HEK293 (cell line): ENCODE measurements around the gene KARS1.

ENCODE experiments used
- CTCF ChIP-seq: fragments of 450-650 bp; formaldehyde crosslinking; IDR thresholded peaks from 2 replicates; pipeline ENCODE4 v1.5.1; 2016; ENCODE audit warnings: missing biosample characterization, missing genetic modification characterization
- GLI2 ChIP-seq: fragments of 450-650 bp; formaldehyde crosslinking; IDR thresholded peaks from 2 replicates; pipeline ENCODE4; 2017; ENCODE audit warnings: missing biosample characterization, missing genetic modification characterization, low read depth, borderline replicate concordance
- HIC1 ChIP-seq: fragments of 450-650 bp; formaldehyde crosslinking; IDR thresholded peaks from 2 replicates; pipeline ENCODE4 v1.5.1; 2016; ENCODE audit warnings: missing biosample characterization, missing genetic modification characterization
- HOXD13 ChIP-seq: sonication (generic); formaldehyde crosslinking; IDR thresholded peaks from 2 replicates; pipeline ENCODE4 v1.8.0; 2022; ENCODE audit warnings: missing genetic modification reagents, borderline replicate concordance
- KLF1 ChIP-seq: fragments of 450-650 bp; formaldehyde crosslinking; IDR thresholded peaks from 2 replicates; pipeline ENCODE4 v1.5.1; 2016; ENCODE audit warnings: missing biosample characterization, missing genetic modification characterization
- SCRT2 ChIP-seq: fragments of 450-650 bp; formaldehyde crosslinking; IDR thresholded peaks from 2 replicates; pipeline ENCODE4 v1.5.1; 2016; ENCODE audit warnings: missing biosample characterization, missing genetic modification characterization
- SP2 ChIP-seq: fragments of 450-650 bp; formaldehyde crosslinking; IDR thresholded peaks from 2 replicates; pipeline ENCODE4 v1.5.1; 2016; ENCODE audit warnings: missing biosample characterization, missing genetic modification characterization
- ZBTB10 ChIP-seq: fragments of 450-650 bp; formaldehyde crosslinking; IDR thresholded peaks from 2 replicates; pipeline ENCODE4 v1.5.1; 2016; ENCODE audit warnings: missing biosample characterization, missing genetic modification characterization
- ZEB2 ChIP-seq: fragments of 450-650 bp; formaldehyde crosslinking; IDR thresholded peaks from 2 replicates; pipeline ENCODE4 v1.5.1; 2016; ENCODE audit warnings: missing biosample characterization, missing genetic modification characterization
- ZFP69B ChIP-seq: fragments of 450-650 bp; formaldehyde crosslinking; IDR thresholded peaks from 2 replicates; pipeline ENCODE4 v1.5.1; 2016; ENCODE audit warnings: missing biosample characterization, missing genetic modification characterization
- ZNF146 ChIP-seq: fragments of 450-650 bp; formaldehyde crosslinking; IDR thresholded peaks from 2 replicates; pipeline ENCODE4 v1.5.1; 2016; ENCODE audit warnings: missing biosample characterization, missing genetic modification characterization
- ZNF2 ChIP-seq: fragments of 450-650 bp; formaldehyde crosslinking; IDR thresholded peaks from 2 replicates; pipeline ENCODE4 v1.5.1; 2016; ENCODE audit warnings: missing biosample characterization, missing genetic modification characterization
- ZNF239 ChIP-seq: fragments of 450-650 bp; formaldehyde crosslinking; IDR thresholded peaks from 2 replicates; pipeline ENCODE4 v1.5.1; 2016; ENCODE audit warnings: missing biosample characterization, missing genetic modification characterization
- ZNF404 ChIP-seq: fragments of 450-650 bp; formaldehyde crosslinking; IDR thresholded peaks from 2 replicates; pipeline ENCODE4 v1.5.1; 2017; ENCODE audit warnings: missing biosample characterization, missing genetic modification characterization
- ZNF426 ChIP-seq: fragments of 450-650 bp; formaldehyde crosslinking; IDR thresholded peaks from 2 replicates; pipeline ENCODE4 v1.5.1; 2017; ENCODE audit warnings: missing biosample characterization, missing genetic modification characterization, mild to moderate bottlenecking, inconsistent platforms, moderate library complexity
- ZNF433 ChIP-seq: fragments of 450-650 bp; formaldehyde crosslinking; IDR thresholded peaks from 2 replicates; pipeline ENCODE4 v1.5.1; 2016; ENCODE audit warnings: missing biosample characterization, missing genetic modification characterization, low read depth
- ZNF488 ChIP-seq: fragments of 450-650 bp; formaldehyde crosslinking; IDR thresholded peaks from 2 replicates; pipeline ENCODE4 v1.5.1; 2016; ENCODE audit warnings: missing biosample characterization, missing genetic modification characterization
- ZNF558 ChIP-seq: fragments of 450-650 bp; formaldehyde crosslinking; IDR thresholded peaks from 2 replicates; pipeline ENCODE4 v1.5.1; 2016; ENCODE audit warnings: missing biosample characterization, missing genetic modification characterization
- ZNF600 ChIP-seq: fragments of 450-650 bp; formaldehyde crosslinking; IDR thresholded peaks from 2 replicates; pipeline ENCODE4 v1.5.1; 2016; ENCODE audit warnings: missing biosample characterization, missing genetic modification characterization
- ZNF623 ChIP-seq: fragments of 450-650 bp; formaldehyde crosslinking; IDR thresholded peaks from 2 replicates; pipeline ENCODE4 v1.5.1; 2016; ENCODE audit warnings: missing biosample characterization, missing genetic modification characterization
- ZNF645 ChIP-seq: fragments of 450-650 bp; formaldehyde crosslinking; IDR thresholded peaks from 2 replicates; pipeline ENCODE4; 2016; ENCODE audit warnings: missing biosample characterization, missing genetic modification characterization
- ZNF76 ChIP-seq: fragments of 450-650 bp; formaldehyde crosslinking; IDR thresholded peaks from 2 replicates; pipeline ENCODE4; 2016; ENCODE audit warnings: low read depth, missing biosample characterization, missing genetic modification characterization, borderline replicate concordance
- ZNF830 ChIP-seq: fragments of 450-650 bp; IDR thresholded peaks from 2 replicates; pipeline ENCODE4 v1.5.0; 2018; ENCODE audit warnings: missing biosample characterization, missing genetic modification characterization, low read depth, mild to moderate bottlenecking, moderate library complexity
- TF ChIP-seq, protein P1 (sequence below): fragments of 450-650 bp; formaldehyde crosslinking; IDR thresholded peaks from 2 replicates; pipeline ENCODE4 v1.5.1; 2016; ENCODE audit warnings: missing biosample characterization, missing genetic modification characterization
- TF ChIP-seq, protein P2 (sequence below): IDR thresholded peaks from 2 replicates; pipeline ENCODE4 v1.6.1; 2011; ENCODE audit warnings: mild to moderate bottlenecking, low read depth, low read length, borderline replicate concordance
- TF ChIP-seq, protein P3 (sequence below): fragments of 450-650 bp; formaldehyde crosslinking; IDR thresholded peaks from 2 replicates; pipeline ENCODE4 v1.5.1; 2017; ENCODE audit warnings: missing biosample characterization, missing genetic modification characterization

The KARS1 gene

DNA sequence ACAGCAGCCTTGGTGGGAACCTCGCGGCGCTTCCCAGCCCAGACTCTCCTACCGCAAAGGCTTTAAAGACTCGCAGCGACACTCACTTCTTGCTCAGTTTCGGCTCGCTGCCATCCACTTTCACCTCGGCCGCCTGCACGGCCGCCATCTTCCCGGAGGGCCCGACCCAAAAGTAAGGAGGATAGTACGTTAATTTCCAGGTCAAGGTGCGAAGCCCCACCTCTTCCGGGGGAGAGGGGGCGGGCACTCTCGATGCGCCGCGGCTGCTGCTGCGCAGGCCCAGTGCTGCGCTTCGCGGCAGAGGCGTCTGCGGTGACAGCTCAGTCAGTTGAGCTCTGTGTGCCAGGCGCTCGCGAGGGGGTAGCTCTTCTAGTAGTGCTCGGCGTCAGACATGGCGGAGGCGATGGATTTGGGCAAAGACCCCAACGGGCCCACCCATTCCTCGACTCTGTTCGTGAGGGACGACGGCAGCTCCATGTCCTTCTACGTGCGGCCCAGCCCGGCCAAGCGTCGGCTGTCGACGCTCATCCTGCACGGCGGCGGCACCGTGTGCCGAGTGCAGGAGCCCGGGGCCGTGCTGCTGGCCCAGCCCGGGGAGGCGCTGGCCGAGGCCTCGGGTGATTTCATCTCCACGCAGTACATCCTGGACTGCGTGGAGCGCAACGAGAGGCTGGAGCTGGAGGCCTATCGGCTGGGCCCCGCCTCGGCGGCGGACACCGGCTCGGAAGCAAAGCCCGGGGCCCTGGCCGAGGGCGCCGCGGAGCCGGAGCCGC, at the start of gene KARS1, which contains the start of gene TERF2IP (continued):
- TF ChIP-seq ZNF488 (tag by site-specific recombination): no peak
- TF ChIP-seq ZNF239 (tag by site-specific recombination): no peak
- no peak for TF ChIP-seq ZNF645 (tag by site-specific recombination)
- peak; percentile 37; the same call in 1 of the 2 replicates for TF ChIP-seq KLF1 (tag by site-specific recombination)
- peak; percentile 39; the same call in 1 of the 2 replicates for TF ChIP-seq ZNF600 (tag by site-specific recombination)
- TF ChIP-seq HOXD13 (CRISPR knock-in tag): no peak
- TF ChIP-seq GLI2 (tag by site-specific recombination): no peak
- TF ChIP-seq, protein P1, sequence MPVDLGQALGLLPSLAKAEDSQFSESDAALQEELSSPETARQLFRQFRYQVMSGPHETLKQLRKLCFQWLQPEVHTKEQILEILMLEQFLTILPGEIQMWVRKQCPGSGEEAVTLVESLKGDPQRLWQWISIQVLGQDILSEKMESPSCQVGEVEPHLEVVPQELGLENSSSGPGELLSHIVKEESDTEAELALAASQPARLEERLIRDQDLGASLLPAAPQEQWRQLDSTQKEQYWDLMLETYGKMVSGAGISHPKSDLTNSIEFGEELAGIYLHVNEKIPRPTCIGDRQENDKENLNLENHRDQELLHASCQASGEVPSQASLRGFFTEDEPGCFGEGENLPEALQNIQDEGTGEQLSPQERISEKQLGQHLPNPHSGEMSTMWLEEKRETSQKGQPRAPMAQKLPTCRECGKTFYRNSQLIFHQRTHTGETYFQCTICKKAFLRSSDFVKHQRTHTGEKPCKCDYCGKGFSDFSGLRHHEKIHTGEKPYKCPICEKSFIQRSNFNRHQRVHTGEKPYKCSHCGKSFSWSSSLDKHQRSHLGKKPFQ (tag by site-specific recombination): no peak
- no peak for TF ChIP-seq ZNF433 (tag by site-specific recombination)
- TF ChIP-seq ZEB2: peak; percentile 71
- no peak for TF ChIP-seq ZNF2 (tag by site-specific recombination)
- no peak for TF ChIP-seq HIC1 (tag by site-specific recombination)
- TF ChIP-seq ZNF623: no peak
- TF ChIP-seq ZBTB10 (tag by site-specific recombination): no peak
- no peak for TF ChIP-seq ZNF830
- TF ChIP-seq ZNF76 (tag by site-specific recombination): peak; percentile 68; the same call in 1 of the 2 replicates
- TF ChIP-seq, protein P2, sequence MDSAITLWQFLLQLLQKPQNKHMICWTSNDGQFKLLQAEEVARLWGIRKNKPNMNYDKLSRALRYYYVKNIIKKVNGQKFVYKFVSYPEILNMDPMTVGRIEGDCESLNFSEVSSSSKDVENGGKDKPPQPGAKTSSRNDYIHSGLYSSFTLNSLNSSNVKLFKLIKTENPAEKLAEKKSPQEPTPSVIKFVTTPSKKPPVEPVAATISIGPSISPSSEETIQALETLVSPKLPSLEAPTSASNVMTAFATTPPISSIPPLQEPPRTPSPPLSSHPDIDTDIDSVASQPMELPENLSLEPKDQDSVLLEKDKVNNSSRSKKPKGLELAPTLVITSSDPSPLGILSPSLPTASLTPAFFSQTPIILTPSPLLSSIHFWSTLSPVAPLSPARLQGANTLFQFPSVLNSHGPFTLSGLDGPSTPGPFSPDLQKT: no peak
- no peak for TF ChIP-seq CTCF
- TF ChIP-seq, protein P3, sequence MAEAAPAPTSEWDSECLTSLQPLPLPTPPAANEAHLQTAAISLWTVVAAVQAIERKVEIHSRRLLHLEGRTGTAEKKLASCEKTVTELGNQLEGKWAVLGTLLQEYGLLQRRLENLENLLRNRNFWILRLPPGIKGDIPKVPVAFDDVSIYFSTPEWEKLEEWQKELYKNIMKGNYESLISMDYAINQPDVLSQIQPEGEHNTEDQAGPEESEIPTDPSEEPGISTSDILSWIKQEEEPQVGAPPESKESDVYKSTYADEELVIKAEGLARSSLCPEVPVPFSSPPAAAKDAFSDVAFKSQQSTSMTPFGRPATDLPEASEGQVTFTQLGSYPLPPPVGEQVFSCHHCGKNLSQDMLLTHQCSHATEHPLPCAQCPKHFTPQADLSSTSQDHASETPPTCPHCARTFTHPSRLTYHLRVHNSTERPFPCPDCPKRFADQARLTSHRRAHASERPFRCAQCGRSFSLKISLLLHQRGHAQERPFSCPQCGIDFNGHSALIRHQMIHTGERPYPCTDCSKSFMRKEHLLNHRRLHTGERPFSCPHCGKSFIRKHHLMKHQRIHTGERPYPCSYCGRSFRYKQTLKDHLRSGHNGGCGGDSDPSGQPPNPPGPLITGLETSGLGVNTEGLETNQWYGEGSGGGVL (tag by site-specific recombination): no peak
- no peak for TF ChIP-seq ZNF426 (tag by site-specific recombination)
- no peak for TF ChIP-seq ZNF558 (tag by site-specific recombination)
- TF ChIP-seq ZNF146 (tag by site-specific recombination): no peak
- peak; percentile 90 for TF ChIP-seq SP2 (tag by site-specific recombination)
- TF ChIP-seq ZNF404: no peak
- TF ChIP-seq SCRT2: no peak
- TF ChIP-seq ZFP69B (tag by site-specific recombination): peak; percentile 70
